ENCODE results near the gene CENPP. TPM values are rescaled to one million over a fixed set of nuclear protein-coding genes. Genes with fewer than 3 reads are reported as not detected.
"Not testable (repeated sequence)": the region's sequence is repeated elsewhere in the genome, so short reads cannot be mapped to it uniquely, and the experiment has no call there.

The CENPP gene
- total RNA-seq, 1 experiment from 2014 or later = 7.2 TPM

DNA sequence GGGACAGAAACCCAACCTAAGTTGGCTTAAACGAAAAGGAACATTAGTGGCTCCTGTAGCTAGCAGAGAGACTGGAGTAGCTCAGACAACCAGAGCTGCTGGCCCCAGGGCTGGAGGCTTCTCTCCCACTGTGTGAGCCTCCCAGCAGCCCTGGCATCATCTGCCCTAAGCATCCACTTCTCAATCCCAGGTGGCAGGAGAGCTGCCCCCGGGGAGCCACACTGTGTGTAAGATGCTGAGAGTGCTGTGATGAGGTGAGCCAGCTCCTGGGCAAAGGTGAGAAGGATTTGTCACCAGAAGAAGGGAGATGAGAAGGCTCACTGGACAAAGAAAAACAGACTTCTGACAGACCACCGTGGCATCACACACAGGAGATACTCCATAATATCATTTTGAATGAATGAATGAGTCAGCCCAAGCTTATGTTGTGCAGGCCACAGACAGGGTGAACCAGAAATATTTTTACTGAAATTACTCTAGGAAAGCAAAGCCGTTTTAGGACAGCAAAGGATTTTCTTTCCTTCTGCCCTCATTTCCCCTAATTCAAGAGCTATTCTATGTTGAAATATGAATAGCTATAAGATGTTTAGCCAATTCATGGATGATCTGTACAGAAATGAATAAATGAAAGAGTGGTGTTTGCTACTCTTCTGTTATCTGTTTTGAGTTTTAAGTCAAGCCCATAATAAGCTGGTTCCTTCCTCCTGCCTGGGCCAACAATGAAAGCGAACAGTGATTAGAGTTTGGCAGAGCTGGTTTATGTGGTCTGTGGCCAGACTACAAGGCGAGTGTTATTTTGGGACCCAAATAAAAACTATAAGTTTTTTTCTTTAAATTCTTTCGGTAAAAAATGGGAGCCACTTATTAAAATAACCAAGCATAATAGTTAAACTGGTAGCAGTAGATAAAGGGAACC is 267.5 kb downstream of the CENPP start:
- H3K27me3 Mint-ChIP-seq (ENCODE audit: unreplicated experiment) = no peaks in the 10 kb centered on the region
- intact Hi-C loops (cut with micrococcal nuclease; ENCODE audit: unreplicated experiment) = no loop called here
- no peaks in the 10 kb centered on the region for H3K36me3 Mint-ChIP-seq (ENCODE audit: insufficient read depth, unreplicated experiment)
- H3K9me3 Mint-ChIP-seq (ENCODE audit: low read depth, unreplicated experiment) = no peaks in the 10 kb centered on the region
- no peak overlapping the region for H3K27ac Mint-ChIP-seq (ENCODE audit: unreplicated experiment)
- TF ChIP-seq, protein P1, sequence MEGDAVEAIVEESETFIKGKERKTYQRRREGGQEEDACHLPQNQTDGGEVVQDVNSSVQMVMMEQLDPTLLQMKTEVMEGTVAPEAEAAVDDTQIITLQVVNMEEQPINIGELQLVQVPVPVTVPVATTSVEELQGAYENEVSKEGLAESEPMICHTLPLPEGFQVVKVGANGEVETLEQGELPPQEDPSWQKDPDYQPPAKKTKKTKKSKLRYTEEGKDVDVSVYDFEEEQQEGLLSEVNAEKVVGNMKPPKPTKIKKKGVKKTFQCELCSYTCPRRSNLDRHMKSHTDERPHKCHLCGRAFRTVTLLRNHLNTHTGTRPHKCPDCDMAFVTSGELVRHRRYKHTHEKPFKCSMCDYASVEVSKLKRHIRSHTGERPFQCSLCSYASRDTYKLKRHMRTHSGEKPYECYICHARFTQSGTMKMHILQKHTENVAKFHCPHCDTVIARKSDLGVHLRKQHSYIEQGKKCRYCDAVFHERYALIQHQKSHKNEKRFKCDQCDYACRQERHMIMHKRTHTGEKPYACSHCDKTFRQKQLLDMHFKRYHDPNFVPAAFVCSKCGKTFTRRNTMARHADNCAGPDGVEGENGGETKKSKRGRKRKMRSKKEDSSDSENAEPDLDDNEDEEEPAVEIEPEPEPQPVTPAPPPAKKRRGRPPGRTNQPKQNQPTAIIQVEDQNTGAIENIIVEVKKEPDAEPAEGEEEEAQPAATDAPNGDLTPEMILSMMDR (IDR thresholded peaks at IDR 0.05; ENCODE audit: unreplicated experiment) = no peak
- no TSS peak for BruUV-seq (replicated peaks)
- no peak overlapping the region for H3K4me3 Mint-ChIP-seq (ENCODE audit: low read depth, unreplicated experiment)
- CTCF ChIA-PET = no interaction called here
- DNase-seq = no peak
- H3K4me1 Mint-ChIP-seq (ENCODE audit: low read depth, unreplicated experiment) = no peaks in the 10 kb centered on the region

DNA sequence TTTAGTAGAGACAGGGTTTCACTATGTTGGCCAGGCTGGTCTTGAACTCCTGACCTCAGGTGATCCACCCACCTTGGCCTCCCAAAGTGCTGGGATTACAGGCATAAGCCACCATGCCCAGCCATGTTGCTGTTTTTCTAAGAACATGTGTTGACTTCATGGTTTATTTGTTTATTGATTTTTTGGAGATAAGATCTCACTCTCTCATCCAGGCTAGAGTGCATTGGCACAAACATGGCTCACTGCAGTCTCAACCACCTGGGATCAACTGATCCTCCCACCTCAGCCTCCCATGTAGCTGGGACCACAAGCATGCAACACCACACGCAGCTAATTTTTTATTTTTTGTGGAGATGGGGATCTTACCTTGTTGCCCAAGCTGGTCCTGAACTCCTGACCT is 269.3 kb downstream of the CENPP start:
- DNase-seq; H3K36me3 Mint-ChIP-seq (ENCODE audit: insufficient read depth, unreplicated experiment); H3K9me3 Mint-ChIP-seq (ENCODE audit: low read depth, unreplicated experiment); H3K4me3 Mint-ChIP-seq (ENCODE audit: low read depth, unreplicated experiment); H3K27me3 Mint-ChIP-seq (ENCODE audit: unreplicated experiment); intact Hi-C loops (cut with micrococcal nuclease; ENCODE audit: unreplicated experiment); H3K27ac Mint-ChIP-seq (ENCODE audit: unreplicated experiment); H3K4me1 Mint-ChIP-seq (ENCODE audit: low read depth, unreplicated experiment); BruUV-seq (replicated peaks): not testable (repeated sequence)
- CTCF ChIA-PET = interaction anchor here (0.7 kb wide), 1 partner anchor 118 kb away, joined by 4 read pairs; no protein-coding TSS in a partner anchor

DNA sequence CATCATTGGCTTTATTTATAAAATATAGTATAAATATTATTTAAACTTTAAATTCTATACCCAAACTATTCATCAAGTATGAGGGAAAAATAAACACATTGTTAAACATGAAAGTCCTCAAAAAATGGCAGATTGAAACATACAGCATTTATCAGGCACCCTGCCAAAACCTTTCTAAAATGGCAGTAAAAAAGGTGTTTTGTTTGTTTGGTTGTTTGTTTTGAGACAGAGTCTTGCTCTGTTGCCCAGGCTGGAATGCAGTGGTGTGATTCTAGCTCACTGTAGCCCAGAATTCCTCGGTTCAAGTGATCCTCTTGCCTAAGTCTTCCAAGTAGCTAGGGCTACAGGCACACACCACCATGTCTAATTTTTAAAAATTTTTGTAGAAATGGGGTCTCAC is 270.2 kb downstream of the CENPP start:
- H3K27ac Mint-ChIP-seq (ENCODE audit: unreplicated experiment) = no peak overlapping the region
- H3K4me1 Mint-ChIP-seq (ENCODE audit: low read depth, unreplicated experiment) = no peaks in the 10 kb centered on the region
- CTCF ChIA-PET = no interaction called here
- no TSS peak for BruUV-seq (replicated peaks)
- H3K36me3 Mint-ChIP-seq (ENCODE audit: insufficient read depth, unreplicated experiment) = no peaks in the 10 kb centered on the region
- intact Hi-C loops (cut with micrococcal nuclease; ENCODE audit: unreplicated experiment) = no loop called here
- no peaks in the 10 kb centered on the region for H3K9me3 Mint-ChIP-seq (ENCODE audit: low read depth, unreplicated experiment)
- H3K4me3 Mint-ChIP-seq (ENCODE audit: low read depth, unreplicated experiment) = no peak overlapping the region
- DNase-seq = no peak
- TF ChIP-seq, protein P1 (IDR thresholded peaks at IDR 0.05; ENCODE audit: unreplicated experiment) = no peak
- H3K27me3 Mint-ChIP-seq (ENCODE audit: unreplicated experiment) = no peaks in the 10 kb centered on the region

DNA sequence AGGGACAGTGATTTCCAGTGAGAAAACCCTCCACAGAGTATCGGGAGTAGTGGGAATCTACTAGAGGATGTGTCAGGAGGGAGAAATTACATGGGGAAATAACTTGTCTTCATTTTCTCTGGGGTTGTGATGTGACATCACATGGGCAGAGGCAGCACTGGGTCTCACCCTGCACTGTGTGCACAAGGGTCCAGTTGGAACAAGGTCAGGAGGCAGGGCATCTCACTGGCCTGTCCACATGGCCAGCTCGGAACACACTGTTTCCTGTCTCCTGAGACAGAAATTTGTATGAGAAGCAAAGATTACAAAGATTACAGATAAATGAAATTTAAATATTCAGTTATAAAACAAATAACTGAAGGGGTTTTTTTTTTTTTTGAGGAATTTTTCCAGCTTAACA is 272.6 kb downstream of the CENPP start:
- H3K27me3 Mint-ChIP-seq (ENCODE audit: unreplicated experiment) = no peaks in the 10 kb centered on the region
- H3K36me3 Mint-ChIP-seq (ENCODE audit: insufficient read depth, unreplicated experiment) = no peaks in the 10 kb centered on the region
- H3K4me1 Mint-ChIP-seq (ENCODE audit: low read depth, unreplicated experiment) = no peaks in the 10 kb centered on the region
- no peak overlapping the region for H3K27ac Mint-ChIP-seq (ENCODE audit: unreplicated experiment)
- intact Hi-C loops (cut with micrococcal nuclease; ENCODE audit: unreplicated experiment) = no loop called here
- no peak overlapping the region for H3K4me3 Mint-ChIP-seq (ENCODE audit: low read depth, unreplicated experiment)
- no peaks in the 10 kb centered on the region for H3K9me3 Mint-ChIP-seq (ENCODE audit: low read depth, unreplicated experiment)
- DNase-seq = no peak
- TF ChIP-seq, protein P1 (IDR thresholded peaks at IDR 0.05; ENCODE audit: unreplicated experiment) = no peak
- no TSS peak for BruUV-seq (replicated peaks)
- CTCF ChIA-PET = no interaction called here

DNA sequence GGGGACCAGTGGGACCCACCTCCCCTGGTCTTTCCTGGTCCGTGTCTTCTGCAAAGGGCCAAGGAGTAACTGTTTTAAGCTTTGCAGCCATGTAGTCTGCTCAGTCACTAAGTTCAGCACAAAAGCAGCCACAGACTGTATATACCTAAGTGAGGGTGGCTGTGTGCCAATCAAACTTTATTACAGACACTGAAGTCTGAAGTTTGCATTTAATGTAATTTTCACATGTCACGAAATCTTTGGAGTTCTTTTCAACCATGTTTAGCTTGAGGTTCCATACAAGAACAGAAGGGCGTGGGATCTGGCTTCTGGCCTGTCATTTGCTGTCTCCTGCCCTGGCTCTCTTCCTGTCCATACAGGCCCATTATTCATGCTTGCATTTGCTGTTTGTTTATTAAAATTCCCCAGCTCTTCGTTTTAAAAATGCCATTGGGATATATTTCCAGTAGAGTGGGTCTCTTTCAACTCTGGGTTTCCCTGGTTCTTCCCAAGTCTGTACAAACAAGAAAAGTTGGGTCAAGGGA is 274.2 kb downstream of the CENPP start:
- no peak for DNase-seq
- intact Hi-C loops (cut with micrococcal nuclease; ENCODE audit: unreplicated experiment) = no loop called here
- Mint-ChIP-seq H3K4me3 (ENCODE audit: low read depth, unreplicated experiment) (no peak overlapping the region), H3K27ac (ENCODE audit: unreplicated experiment) (no peak overlapping the region), H3K9me3 (ENCODE audit: low read depth, unreplicated experiment) (no peaks in the 10 kb centered on the region), H3K27me3 (ENCODE audit: unreplicated experiment) (no peaks in the 10 kb centered on the region), H3K36me3 (ENCODE audit: insufficient read depth, unreplicated experiment) (no peaks in the 10 kb centered on the region), H3K4me1 (ENCODE audit: low read depth, unreplicated experiment) (no peaks in the 10 kb centered on the region)
- TF ChIP-seq, protein P1 (IDR thresholded peaks at IDR 0.05; ENCODE audit: unreplicated experiment) = no peak
- CTCF ChIA-PET = no interaction called here
- BruUV-seq (replicated peaks) = no TSS peak
